GM18508 (cell line): ENCODE data around the gene CLPX.
"Not testable (repeated sequence)": the region's sequence is repeated elsewhere in the genome, so short reads cannot be mapped to it uniquely, and the experiment has no call there.

Experiments
- ATAC-seq: cut with Tn5 transposase; IDR thresholded peaks from one replicate; pipeline ENCODE4 v1.9.1; 2021; ENCODE audit warnings: moderate number of reproducible peaks; ENCODE audit not compliant: insufficient read depth, unreplicated experiment

CLPX gene

GRCh38 chr15:65207280-65207840, 22.2 kb upstream of the CLPX start:
- no peak for ATAC-seq

DNA sequence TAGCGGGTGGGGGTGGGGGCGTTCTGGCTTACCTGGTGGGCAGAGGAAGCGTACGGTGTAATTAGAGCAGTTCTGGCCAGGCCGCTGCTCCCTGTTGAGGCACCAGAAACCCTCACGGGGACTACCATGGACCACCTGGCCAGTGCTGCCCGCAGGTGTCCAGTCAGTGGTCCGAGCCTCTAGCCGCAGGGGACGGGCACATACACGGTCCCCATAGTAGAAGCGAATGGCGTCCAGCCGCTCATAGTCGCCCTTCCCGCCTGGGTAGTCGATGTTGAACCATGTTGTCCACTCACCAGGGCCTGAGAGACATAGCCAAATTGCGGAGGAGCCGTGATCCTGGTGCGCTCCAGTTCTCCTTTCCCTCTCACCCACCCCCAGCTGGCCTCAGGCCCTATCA, 21.6 kb upstream of the CLPX start:
- ATAC-seq = no peak

DNA sequence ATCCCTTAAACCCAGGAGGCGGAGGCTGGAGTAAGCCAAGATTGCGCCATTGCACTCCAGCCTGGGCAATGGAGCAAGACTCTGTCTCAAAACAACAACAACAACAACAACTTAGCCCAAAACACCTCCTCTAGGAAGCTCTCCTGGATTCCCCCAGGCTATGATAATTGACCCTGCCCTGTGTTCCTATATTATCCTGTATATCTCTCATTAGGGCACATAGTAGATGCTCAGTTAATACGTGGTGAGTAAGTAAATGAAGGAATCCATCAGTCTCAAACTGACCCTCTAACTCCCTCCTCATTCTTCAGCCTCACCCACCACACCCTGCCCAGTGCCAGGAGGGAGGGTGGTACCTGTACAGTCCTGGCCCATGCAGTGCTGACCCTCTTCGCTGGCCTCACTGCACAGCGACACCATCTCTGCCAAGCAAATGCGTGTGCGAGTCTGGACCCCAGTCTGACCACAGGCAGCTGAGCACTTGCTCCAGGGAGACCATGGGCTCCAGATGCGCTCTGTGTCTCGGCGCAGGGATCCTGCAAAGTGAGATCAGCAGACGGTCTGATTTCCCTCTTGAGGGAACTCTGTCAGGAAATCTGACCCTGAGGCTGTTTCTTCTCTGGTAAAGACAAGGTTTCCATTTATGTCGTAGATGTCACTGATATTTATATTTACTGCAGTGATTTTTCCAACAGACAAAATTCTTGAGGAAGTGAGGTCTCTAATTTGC, 20.0 kb upstream of the CLPX start:
- no peak for ATAC-seq

DNA sequence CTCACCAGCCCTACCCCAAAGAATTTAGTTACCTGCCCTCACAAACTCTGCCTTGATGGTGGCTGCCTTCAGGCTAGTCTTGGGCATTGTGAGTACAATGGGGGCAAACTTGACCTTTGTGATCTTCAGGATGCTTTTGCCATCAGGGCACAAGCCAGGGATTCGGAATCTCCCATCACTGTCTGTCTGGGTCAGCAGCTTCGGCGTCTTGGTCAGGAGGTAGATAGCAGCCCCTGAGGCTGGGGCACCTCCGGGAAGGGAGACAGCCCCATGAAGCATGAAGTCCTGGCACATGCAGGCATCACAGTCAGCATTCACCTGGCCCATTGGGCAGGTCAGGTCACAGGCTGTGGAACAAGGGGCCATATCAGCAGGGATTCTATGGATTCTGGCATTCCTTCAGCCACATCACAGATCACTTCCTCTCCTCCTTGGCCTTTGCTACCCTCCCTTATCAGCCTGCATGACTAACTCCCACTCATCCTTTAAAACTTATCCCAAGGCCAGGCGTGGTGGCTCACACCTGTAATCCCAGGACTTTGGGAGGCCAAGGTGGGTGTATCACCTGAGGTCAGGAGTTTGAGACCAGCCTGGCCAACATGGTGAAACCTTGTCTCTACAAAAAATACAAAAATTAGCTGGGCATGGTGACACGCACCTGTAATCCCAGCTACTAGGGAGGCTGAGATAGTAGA, 19.2 kb upstream of the CLPX start:
- no peak for ATAC-seq

DNA sequence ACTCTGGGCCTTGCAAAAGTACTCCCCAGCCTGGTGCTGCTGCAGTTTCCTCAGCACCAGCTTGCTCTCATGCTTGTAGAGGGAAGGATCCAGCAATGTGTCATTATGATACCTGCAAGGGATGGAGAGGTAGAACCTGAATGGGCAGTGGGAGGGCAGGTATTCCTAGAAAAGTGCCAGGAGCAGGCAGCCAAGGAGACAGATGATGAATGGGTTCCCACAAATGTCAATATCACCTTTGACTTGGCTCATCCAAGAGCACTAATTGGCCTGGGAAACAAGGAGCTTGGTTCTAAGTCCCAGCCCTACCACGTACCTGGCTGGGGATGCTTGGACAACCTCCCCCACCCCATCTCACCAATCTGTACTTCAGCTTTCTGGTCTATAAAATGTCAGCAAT, 16.8 kb upstream of the CLPX start:
- no peak for ATAC-seq

DNA sequence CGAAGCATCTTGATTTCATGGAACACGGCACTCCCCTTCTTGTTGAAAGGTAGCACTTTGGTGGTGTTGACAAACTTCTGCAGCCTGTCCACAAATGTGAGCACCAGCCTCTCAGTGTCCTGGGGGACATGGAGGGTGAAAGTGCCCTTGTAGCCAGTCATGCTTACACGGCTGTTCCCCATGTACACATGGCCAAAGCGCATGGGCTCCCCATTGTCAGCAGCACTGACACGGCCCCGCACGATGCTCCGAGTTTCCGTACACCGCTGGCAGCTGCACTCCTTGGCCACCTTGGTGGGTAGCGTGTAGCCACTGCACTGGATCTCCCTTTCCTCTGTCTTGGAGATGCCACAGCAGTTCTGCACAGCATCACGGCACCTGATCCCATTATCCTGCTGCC, 13.4 kb upstream of the CLPX start:
- ATAC-seq = no peak

- no peak for ATAC-seq
Measured at GRCh38 chr15:65197337-65197645, 12.1 kb upstream of the CLPX start.

DNA sequence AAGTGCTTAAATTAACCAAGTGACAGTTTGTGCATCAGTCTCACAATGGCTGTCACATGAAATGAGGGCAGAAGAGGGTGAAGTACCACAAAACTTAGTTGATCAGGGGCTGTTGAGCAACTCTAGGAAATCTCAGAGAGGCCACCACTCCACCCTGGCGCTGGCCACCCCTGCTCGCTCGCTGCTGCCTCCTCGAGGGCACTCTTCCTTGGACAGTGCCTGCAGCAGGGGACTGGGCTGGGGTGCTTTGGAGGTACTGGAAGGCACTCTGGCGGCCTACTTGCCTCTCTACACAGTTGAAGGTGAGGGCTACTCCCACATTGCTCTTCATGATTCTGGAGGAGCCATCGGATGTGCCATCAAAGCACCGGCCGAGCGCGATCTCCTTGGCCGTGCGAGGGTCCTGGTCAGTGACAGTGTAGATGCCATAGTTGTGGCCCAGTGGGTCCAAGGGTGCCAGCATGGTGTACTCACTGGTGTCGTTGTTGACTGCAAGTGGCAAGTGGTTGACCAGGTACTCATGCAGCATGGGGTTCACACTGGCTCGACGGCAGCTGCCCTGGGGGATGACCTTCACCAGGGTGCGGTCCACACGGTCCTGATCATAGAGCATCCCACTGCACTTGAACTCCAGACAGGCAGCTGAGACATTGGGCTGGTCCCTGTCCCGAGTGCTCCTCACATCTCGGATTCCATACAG, 11.6 kb upstream of the CLPX start:
- no peak for ATAC-seq

DNA sequence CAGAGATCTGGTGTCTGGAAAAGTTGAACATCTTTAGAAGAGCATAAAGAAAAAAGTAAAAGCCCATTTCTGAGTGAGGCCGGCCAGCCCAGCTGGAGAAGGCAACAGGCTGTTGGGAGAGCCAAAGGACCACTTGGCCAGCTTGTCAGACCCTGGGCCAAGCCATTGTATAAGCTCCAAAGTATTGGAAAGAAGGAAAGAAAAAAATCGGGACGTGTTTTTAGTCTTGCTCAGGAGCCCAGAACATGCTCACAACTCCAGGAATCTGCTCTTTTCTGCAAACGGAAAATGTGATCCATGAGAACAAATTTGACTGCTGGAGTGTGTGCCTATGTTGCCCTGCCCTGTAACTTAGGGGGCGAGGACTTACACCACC, 10.4 kb upstream of the CLPX start:
- ATAC-seq = no peak

DNA sequence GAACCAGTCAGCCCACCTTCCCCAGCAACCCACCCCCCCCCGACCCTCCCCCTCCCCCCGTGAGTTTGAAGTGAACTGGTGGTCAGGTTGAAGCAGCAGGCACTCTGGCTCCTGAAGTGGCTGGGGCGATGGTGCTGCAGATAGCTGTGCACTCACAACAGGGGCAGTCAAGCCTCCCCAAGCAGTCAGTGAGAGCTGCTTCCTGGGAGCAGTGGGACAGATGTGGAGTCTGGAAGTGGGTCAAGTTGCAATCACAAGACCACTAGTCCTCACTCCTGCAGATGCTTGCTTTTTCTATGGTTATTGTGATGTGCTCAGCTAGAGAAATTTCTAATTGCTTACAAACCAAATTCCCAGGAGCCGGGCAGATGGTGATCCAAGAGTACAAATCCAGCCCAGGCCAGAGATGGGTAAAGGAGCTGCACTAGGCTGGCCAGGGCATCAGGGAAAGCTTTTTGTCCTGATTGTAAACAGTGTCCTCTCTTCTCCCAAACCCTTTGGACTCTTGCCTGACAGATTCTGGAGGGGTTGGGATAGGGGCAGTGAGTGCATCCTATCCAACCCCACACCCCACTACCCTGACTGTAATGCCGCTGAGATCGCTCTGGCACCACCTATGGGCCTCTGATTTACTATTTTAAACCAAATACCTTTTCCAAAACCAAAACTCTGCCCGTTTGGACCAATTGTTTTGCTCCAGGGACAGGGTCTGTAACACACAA, 9.8 kb upstream of the CLPX start:
- ATAC-seq = no peak

DNA sequence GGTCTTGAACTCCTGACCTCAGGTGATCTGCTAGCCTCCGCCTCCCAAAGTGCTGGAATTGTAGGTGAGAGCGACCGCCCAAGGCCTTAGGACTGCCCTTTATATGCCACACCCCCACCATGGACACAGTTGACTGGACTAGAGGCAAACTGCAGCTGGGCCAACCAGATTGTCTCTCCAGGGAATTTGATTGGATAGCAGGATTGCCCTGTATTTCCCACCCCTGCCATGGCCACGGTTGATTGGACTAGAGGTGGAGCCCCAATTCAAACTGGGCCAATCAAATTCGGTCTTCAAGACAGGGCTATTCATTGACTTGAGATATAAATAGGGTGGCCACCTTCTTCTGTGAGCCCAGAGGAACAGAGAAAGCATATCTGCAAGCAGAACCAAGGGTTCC, 6.9 kb upstream of the CLPX start:
- no peak for ATAC-seq

GRCh38 chr15:65189102-65189740, 4.1 kb upstream of the CLPX start:
- no peak for ATAC-seq

GRCh38 chr15:65188472-65188871, 3.3 kb upstream of the CLPX start:
- not testable (repeated sequence) for ATAC-seq

- no peak for ATAC-seq
Measured at GRCh38 chr15:65184305-65184867, 756 bp downstream of the CLPX start.

DNA sequence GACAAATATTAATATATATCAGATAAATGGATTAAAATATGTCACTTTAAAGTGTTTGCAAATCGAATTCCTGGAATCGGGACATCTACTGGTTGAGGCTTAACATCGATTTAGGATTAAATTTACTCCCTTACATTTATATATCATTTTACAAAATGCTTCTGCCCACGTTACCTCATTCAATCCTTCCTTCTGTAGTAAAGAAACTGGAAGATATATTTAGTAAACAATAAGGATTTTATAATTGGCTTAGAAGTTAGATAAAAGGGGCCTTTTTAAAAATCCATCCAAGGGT, 1.3 kb downstream of the CLPX start:
- no peak for ATAC-seq

DNA sequence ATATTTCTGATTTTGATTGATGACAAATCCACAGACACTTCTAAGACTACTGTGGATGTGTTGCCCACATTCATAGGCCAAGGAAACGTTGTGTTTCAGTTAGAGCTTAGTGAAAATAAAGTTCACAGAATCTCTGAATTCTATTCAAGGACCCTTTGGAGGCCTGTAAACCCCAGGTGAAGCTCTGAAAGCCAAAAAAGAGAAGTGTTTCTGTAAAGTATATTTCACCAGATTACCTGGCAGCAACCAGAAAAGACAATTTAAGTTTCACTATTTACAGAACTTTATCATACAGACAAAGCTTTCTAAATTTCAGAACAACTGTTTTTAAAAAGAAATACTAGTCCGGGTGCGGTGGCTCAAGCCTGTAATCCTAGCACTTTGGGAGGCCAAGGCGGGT, 2.6 kb downstream of the CLPX start:
- no peak for ATAC-seq

GRCh38 chr15:65181582-65182353, 3.4 kb downstream of the CLPX start:
- ATAC-seq = not testable (repeated sequence)

- ATAC-seq = no peak
Measured at GRCh38 chr15:65180167-65180566, 5.0 kb downstream of the CLPX start.

GRCh38 chr15:65177901-65178300, 7.2 kb downstream of the CLPX start:
- ATAC-seq = no peak
